Loucy (cell line): ENCODE results near the gene TTC21A.

Experiments used
- H2AFZ ChIP-seq: fragments of 200-600 bp; sonication (generic); 2 replicates; pipeline ENCODE4 v1.6.0; 2016; ENCODE audit warnings: antibody characterized with exemption, mild to moderate bottlenecking, low read length, moderate library complexity
- H3F3A ChIP-seq: fragments of 200-600 bp; 2 replicates; pipeline ENCODE4 v1.6.0; 2016; ENCODE audit warnings: antibody characterized with exemption, low read depth, mild to moderate bottlenecking
- H3K27me3 ChIP-seq: fragments of 200-600 bp; sonication (generic); 2 replicates; pipeline ENCODE4 v1.6.1; 2014; ENCODE audit warnings: low read length, mild to moderate bottlenecking; ENCODE audit not compliant: insufficient read depth, poor library complexity, severe bottlenecking
- H3K36me3 ChIP-seq: fragments of 200-600 bp; sonication (generic); 2 replicates; pipeline ENCODE4 v1.6.1; 2016; ENCODE audit warnings: low read length; ENCODE audit not compliant: insufficient read depth
- H3K4me1 ChIP-seq: fragments of 200-600 bp; sonication (generic); 2 replicates; pipeline ENCODE4 v1.5.1; 2014; ENCODE audit warnings: low read length, mild to moderate bottlenecking; ENCODE audit not compliant: insufficient read depth, poor library complexity, severe bottlenecking
- H3K4me2 ChIP-seq: fragments of 200-600 bp; sonication (generic); 2 replicates; pipeline ENCODE4 v1.6.0; 2014; ENCODE audit warnings: antibody characterized with exemption, low read length, low read depth, mild to moderate bottlenecking; ENCODE audit not compliant: poor library complexity, severe bottlenecking
- H3K4me3 ChIP-seq: fragments of 200-600 bp; sonication (generic); 2 replicates; pipeline ENCODE4 v1.5.1; 2014; ENCODE audit warnings: low read length, mild to moderate bottlenecking, mixed read lengths; ENCODE audit not compliant: poor library complexity, severe bottlenecking
- H3K79me2 ChIP-seq: fragments of 200-600 bp; sonication (generic); 2 replicates; pipeline ENCODE4 v1.6.1; 2014; ENCODE audit warnings: low read length; ENCODE audit not compliant: insufficient read depth
- H3K9ac ChIP-seq: fragments of 200-600 bp; sonication (generic); 2 replicates; pipeline ENCODE4 v1.6.0; 2014; ENCODE audit warnings: mild to moderate bottlenecking, low read depth, low read length, moderate library complexity; ENCODE audit not compliant: poor library complexity, severe bottlenecking
- H3K9me2 ChIP-seq: fragments of 200-600 bp; sonication (generic); replicated peaks from 2 replicates; pipeline ENCODE4 v1.6.1; 2016; ENCODE audit warnings: low read depth, low read length, mixed read lengths
- H3K9me3 ChIP-seq: fragments of 200-600 bp; sonication (generic); 2 replicates; pipeline ENCODE4 v1.6.1; 2014; ENCODE audit warnings: mild to moderate bottlenecking, antibody characterized with exemption, low read length, low read depth; ENCODE audit not compliant: insufficient read depth
- H4K20me1 ChIP-seq: fragments of 200-600 bp; sonication (generic); 2 replicates; pipeline ENCODE4 v1.6.0; 2014; ENCODE audit warnings: antibody characterized with exemption, low read length, mild to moderate bottlenecking; ENCODE audit not compliant: insufficient read depth, poor library complexity, severe bottlenecking
- EZH2phosphoT487 ChIP-seq: fragments of 200-600 bp; IDR thresholded peaks from 2 replicates; pipeline ENCODE4 v1.6.1; 2018; ENCODE audit warnings: antibody characterized with exemption, mild to moderate bottlenecking, moderate library complexity, borderline replicate concordance
- TF ChIP-seq, protein P1 (sequence below): fragments of 200-600 bp; sonication (generic); conservative IDR thresholded peaks from 2 replicates; pipeline ENCODE4 v1.5.1; 2014; ENCODE audit warnings: mild to moderate bottlenecking, antibody characterized with exemption, low read length

Gene TTC21A

DNA sequence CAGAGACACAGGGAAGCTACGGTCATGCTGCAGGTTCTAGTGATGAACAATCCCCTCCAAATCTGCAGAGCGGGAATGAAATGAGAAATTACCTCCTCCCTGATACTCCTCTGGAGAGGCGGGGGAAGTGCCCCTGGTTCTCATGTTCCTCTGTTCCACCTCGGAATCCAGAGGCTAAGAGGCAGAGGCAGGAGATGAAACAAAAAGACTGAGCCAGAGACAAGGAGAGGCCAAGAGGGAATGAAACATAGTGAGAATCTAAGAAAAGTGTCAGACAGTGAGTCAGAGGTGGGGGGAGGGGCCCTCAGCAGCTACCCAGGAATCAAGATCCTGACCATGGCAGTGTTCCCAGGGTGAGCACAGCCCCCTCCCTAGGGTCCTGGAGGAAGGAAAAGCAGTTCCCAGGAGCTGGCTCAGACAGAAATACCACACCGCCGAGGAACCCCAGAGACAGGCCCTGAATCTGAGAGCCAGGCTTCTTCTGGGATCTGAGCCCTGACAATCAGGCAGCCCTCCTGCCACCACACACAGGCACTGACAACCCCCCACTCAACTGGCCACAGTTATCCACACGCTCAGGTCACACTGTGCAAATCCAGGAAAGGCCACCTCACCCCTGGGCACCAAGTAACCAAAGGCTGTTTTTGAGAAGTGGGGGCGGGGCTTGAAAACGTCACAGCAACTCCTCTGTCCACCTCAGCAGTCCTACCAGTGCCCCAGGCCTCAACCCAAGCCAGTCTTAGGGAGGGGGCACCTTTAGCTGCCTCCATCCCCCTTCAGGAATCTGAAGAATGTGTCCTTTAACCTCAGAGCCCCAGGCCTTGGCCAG is 43.5 kb downstream of the TTC21A start:
- Histone ChIP-seq H3K4me3 (peak overlapping the region; percentile 78), H4K20me1 (peaks cover 14% of the 10 kb centered on the region), H3K79me2 (peaks cover 63% of the 10 kb centered on the region; the same call in 1 of the 2 replicates), H3K4me1 (peaks cover 69% of the 10 kb centered on the region), H2AFZ (no peak overlapping the region), H3K9me2 (no peaks in the 10 kb centered on the region), H3K4me2 (peak overlapping the region; percentile 91), H3K36me3 (peaks cover 3% of the 10 kb centered on the region; the same call in 1 of the 2 replicates), H3K9ac (peak overlapping the region; percentile 78), H3K27me3 (no peaks in the 10 kb centered on the region), H3F3A (no peaks in the 10 kb centered on the region), H3K9me3 (no peaks in the 10 kb centered on the region)
- TF ChIP-seq, protein P1, sequence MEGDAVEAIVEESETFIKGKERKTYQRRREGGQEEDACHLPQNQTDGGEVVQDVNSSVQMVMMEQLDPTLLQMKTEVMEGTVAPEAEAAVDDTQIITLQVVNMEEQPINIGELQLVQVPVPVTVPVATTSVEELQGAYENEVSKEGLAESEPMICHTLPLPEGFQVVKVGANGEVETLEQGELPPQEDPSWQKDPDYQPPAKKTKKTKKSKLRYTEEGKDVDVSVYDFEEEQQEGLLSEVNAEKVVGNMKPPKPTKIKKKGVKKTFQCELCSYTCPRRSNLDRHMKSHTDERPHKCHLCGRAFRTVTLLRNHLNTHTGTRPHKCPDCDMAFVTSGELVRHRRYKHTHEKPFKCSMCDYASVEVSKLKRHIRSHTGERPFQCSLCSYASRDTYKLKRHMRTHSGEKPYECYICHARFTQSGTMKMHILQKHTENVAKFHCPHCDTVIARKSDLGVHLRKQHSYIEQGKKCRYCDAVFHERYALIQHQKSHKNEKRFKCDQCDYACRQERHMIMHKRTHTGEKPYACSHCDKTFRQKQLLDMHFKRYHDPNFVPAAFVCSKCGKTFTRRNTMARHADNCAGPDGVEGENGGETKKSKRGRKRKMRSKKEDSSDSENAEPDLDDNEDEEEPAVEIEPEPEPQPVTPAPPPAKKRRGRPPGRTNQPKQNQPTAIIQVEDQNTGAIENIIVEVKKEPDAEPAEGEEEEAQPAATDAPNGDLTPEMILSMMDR, result no peak
- no peak for TF ChIP-seq EZH2phosphoT487

DNA sequence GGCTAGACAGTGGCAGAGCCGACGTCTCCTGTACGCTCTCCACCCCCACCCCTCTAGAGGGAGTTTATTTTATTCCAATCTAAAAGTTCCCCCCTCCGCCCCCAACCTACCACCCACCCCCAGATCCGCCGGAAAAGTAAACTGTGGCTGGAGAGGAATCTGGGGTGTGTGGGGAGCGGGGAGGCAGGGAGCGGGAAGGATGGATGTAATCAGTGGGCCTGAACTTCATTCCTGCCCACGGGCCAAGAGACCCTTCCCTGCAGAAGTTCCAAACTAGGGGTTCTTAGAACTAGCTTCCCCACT is 46.4 kb downstream of the TTC21A start:
- Histone ChIP-seq H2AFZ (no peak overlapping the region), H3K9me2 (no peaks in the 10 kb centered on the region), H3K4me3 (peak overlapping the region; percentile 78), H3K9me3 (no peaks in the 10 kb centered on the region), H3F3A (no peaks in the 10 kb centered on the region), H3K79me2 (peaks cover 40% of the 10 kb centered on the region; the same call in 1 of the 2 replicates), H3K4me2 (no peak overlapping the region), H3K27me3 (no peaks in the 10 kb centered on the region), H3K36me3 (no peaks in the 10 kb centered on the region), H4K20me1 (peaks cover 14% of the 10 kb centered on the region), H3K9ac (no peak overlapping the region), H3K4me1 (peaks cover 41% of the 10 kb centered on the region)
- TF ChIP-seq EZH2phosphoT487, result no peak
- TF ChIP-seq, protein P1, result no peak

DNA sequence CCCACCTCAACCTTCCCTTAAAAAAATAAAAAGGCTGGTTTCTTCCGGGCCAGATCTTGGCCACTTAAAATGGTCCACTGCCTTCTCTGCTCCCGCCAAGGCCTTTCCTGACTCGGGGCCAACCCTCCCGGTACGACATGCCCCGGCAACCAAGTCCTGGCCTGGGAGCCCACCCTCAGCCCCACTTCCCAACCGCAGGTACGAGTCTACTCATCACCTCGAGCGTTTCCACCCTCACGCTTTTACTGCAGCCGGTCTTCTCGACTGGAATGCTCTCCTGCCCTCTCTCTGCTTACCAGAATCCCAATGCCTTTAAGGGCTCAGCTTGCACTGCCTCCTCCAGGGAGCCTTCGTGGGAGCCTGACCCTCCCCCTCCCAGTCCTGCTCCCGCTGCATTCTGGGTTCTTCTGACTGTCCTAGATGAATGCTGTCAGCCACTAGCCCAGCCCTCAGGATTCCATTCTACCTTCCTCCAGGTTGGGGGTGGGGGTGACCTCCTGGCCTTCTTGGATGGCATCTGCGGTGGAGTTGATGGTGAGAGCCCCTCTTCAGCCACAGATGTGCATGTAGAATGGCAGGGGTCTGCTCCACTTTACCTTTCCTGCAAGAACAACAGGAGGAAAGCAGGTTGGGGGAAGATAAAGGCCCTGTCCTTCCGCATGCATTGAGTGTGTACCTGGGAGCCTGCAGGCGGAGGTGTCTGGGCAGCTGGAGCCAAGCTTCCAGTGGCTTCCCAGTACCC is 47.0 kb downstream of the TTC21A start:
- TF ChIP-seq, protein P1, result no peak
- TF ChIP-seq EZH2phosphoT487, result no peak
- H4K20me1 ChIP-seq, result peaks cover 14% of the 10 kb centered on the region
- no peak overlapping the region for H2AFZ ChIP-seq
- peaks cover 36% of the 10 kb centered on the region for H3K4me1 ChIP-seq
- H3K9me3 ChIP-seq, result no peaks in the 10 kb centered on the region
- H3K4me3 ChIP-seq, result no peak overlapping the region
- peaks cover 35% of the 10 kb centered on the region; the same call in 1 of the 2 replicates for H3K79me2 ChIP-seq
- H3K27me3 ChIP-seq, result no peaks in the 10 kb centered on the region
- H3F3A ChIP-seq, result no peaks in the 10 kb centered on the region
- H3K9ac ChIP-seq, result no peak overlapping the region
- H3K9me2 ChIP-seq, result no peaks in the 10 kb centered on the region
- H3K36me3 ChIP-seq, result no peaks in the 10 kb centered on the region
- H3K4me2 ChIP-seq, result no peak overlapping the region
